Kidney epithelial cell (primary cell): ENCODE data around the gene SLC48A1. TPM values are rescaled to one million over a fixed set of nuclear protein-coding genes. Genes with fewer than 3 reads are reported as not detected.

Experiments
- DNase-seq: peaks from one replicate; pipeline ENCODE4 v3.0.0-alpha.2; 2010; ENCODE audit warnings: low read depth
- H3K27me3 ChIP-seq: 2 replicates; pipeline ENCODE4 v1.6.0; 2011; ENCODE audit warnings: low read length; ENCODE audit not compliant: control insufficient read depth, insufficient read depth
- H3K36me3 ChIP-seq: 2 replicates; pipeline ENCODE4 v1.5.1; 2011; ENCODE audit warnings: low read length; ENCODE audit not compliant: control insufficient read depth, insufficient read depth
- H3K4me3 ChIP-seq: 2 replicates; pipeline ENCODE4 v1.5.1; 2011; ENCODE audit warnings: low read depth, mild to moderate bottlenecking, control low read depth, low read length
- CTCF ChIP-seq: IDR thresholded peaks from 2 replicates; pipeline ENCODE4 v1.5.1; 2011; ENCODE audit warnings: mild to moderate bottlenecking, moderate library complexity, low read length, control low read depth, inconsistent platforms; ENCODE audit not compliant: insufficient read depth, poor library complexity, severe bottlenecking
- total RNA-seq: library from RNA; depleted of rRNA; stranded (reverse); fragments of >200 nt; gene quantifications from 2 replicates; pipeline ENCODE4 v1.2.3, GENCODE V29; 2015

SLC48A1 gene
- total RNA-seq, 1 donor from 2014 or later, result 26.5 TPM

- no peaks in the 10 kb centered on the region for H3K27me3 ChIP-seq
- DNase-seq, result no peak
- H3K4me3 ChIP-seq, result no peak overlapping the region
- no peak for TF ChIP-seq CTCF
- no peaks in the 10 kb centered on the region for H3K36me3 ChIP-seq
Measured at GRCh38 chr12:47774663-47775062, 1.6 kb downstream of the SLC48A1 start.

- DNase-seq, result no peak
- no peak for TF ChIP-seq CTCF
- no peak overlapping the region for H3K4me3 ChIP-seq
- H3K27me3 ChIP-seq, result no peaks in the 10 kb centered on the region
- H3K36me3 ChIP-seq, result peaks cover 1% of the 10 kb centered on the region
Measured at GRCh38 chr12:47775100-47775911, 2.3 kb downstream of the SLC48A1 start.

- peaks cover 1% of the 10 kb centered on the region for H3K36me3 ChIP-seq
- H3K27me3 ChIP-seq, result no peaks in the 10 kb centered on the region
- no peak overlapping the region for H3K4me3 ChIP-seq
- no peak for DNase-seq
- no peak for TF ChIP-seq CTCF
Measured at GRCh38 chr12:47776471-47777143, 3.6 kb downstream of the SLC48A1 start.

- no peak for TF ChIP-seq CTCF
- Histone ChIP-seq H3K27me3 (no peaks in the 10 kb centered on the region), H3K36me3 (peaks cover 1% of the 10 kb centered on the region), H3K4me3 (no peak overlapping the region)
- DNase-seq, result no peak
Measured at GRCh38 chr12:47777151-47777550, 4.1 kb downstream of the SLC48A1 start.

- Histone ChIP-seq H3K36me3 (peaks cover 1% of the 10 kb centered on the region), H3K27me3 (no peaks in the 10 kb centered on the region), H3K4me3 (no peak overlapping the region)
- no peak for DNase-seq
- no peak for TF ChIP-seq CTCF
Measured at GRCh38 chr12:47777741-47778558, 4.9 kb downstream of the SLC48A1 start.
